Amniotic epithelial cell (primary cell): ENCODE results near the gene PNMA8C.
A peak's percentile ranks its signal among the peaks of the same experiment; 100 is the strongest.

Experiments
- DNase-seq: peaks from one replicate; pipeline ENCODE4 v3.0.0-alpha.2; 2010; ENCODE audit warnings: low read depth

PNMA8C gene

GRCh38 chr19:46428239-46429135 is at the start of gene PNMA8C:
Gene PNMA8C, minus strand, starts transcription at chr19:46428936. Its CDS starts 577 bp downstream, at chr19:46428359.
- peak; percentile 50 for DNase-seq

DNA sequence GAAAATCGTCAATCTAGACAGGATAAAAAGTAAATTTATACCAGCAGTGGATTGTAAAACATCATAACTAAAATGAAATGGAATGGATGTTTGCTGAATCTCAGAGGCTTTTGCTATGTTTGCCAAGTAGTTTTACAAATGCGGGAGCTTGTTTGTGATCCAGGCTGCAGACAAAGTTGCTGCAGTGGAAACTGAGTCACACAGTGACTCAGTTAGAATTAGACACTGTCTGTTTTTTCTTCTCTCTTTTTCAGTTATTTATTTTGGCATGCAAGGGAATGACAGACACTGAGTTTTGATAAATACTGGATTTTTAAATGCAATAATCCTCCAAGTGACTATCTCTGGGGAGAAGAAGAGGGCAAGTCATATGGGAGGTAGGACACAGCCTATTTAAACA is 47.2 kb upstream of the PNMA8C start:
- no peak for DNase-seq

DNA sequence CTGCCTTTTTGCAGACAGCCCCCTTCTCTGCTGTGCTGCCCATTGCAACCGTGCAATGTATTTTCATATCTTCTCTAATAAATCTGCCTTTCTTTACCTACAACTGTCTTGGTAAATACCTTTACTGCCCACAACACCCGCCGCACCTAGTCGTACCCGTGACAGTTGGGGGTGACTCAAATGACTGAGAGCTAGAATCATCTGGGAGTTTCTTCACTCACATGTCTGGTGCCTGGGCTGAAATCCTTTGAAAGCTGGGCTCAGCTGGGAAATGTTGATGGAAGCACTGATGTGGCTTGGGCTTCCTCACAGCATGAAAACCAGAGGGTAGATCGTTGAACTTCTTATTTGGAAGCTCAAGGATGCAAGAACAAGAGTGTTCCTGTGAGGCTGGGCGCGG is 45.5 kb upstream of the PNMA8C start:
- peak; percentile 33 for DNase-seq

DNA sequence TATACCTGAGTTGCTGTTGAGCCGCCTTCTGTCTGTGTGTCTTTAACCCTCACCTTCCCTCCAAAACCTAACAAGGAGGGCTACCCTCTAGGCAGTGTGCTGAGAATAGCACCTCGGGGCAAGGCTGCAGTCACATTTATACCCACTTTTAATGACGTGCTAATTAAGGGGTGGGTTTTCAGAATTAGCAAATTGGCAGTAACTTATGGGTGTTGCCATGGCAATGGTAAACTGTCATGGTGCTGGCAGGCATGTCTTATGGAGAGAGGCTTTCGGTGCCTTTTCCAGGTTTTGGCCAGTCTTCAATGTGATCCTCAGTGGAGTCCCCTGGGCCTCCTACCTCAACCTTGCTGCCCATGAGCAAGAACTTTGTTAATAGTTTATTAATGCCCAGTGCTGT is 43.9 kb upstream of the PNMA8C start:
- DNase-seq: no peak

DNA sequence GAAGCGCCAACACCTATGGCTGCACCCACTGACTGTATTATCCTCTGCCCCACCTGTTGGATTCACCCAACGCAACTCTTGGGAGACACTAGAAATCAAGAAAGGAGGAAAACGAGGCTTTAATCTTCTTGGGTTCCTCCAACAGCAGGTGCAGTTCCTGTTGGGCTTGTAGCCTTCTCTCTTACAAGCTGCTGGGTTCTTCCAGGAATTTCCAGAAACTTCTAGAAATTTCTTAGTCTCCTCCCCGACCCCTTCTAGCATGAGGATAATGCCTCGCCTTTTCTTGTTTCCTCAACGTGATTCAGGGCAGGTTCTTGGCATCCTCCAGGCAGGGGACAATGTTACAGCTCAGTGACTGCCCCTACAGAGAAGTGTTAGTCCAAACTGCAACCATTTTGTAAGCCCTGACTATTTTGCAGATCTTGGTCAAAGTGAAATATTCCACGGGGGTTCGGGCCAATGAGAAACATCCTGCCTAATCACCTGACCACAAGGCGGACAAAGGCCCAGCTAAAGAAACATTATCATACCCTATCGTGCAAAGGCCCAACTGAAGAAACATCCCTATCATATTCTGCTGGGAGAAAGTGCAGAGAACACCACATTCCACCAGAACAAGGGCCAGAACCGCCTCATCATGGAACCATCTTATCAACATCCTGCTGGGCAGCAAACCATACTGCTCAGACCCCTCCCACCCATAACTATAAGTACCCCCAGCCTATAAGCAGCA is 43.2 kb upstream of the PNMA8C start:
- no peak for DNase-seq

GRCh38 chr19:46471116-46471733 is 42.5 kb upstream of the PNMA8C start, which contains the start of gene PNMA8A:
Gene PNMA8A, minus strand, starts transcription at chr19:46471563. Its CDS starts 528 bp downstream, at chr19:46471035.
- peak; percentile 69 for DNase-seq

DNA sequence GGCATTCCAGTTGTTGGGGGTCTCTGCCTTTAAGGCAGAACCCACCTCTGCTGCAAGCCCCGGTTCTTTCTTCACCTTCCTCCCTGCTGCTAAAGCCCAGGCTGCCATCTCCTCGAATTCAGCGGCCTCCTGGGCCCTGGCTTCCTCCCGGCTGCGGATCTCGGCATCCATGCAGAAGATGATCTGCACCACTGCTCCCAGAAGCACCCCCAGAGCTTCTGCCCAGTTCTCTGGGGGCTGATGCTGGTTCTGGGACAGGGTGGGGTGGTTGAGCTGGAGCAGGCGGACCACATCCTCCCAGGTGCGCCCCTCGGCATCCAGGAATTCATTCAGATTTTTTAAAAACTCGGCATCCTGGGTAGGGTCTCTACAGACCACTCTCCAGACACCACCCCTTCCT is 41.6 kb upstream of the PNMA8C start:
- DNase-seq: no peak

GRCh38 chr19:46469541-46470185 is 40.9 kb upstream of the PNMA8C start:
- DNase-seq: no peak

GRCh38 chr19:46466536-46467196 is 37.9 kb upstream of the PNMA8C start:
- peak; percentile 72 for DNase-seq

DNA sequence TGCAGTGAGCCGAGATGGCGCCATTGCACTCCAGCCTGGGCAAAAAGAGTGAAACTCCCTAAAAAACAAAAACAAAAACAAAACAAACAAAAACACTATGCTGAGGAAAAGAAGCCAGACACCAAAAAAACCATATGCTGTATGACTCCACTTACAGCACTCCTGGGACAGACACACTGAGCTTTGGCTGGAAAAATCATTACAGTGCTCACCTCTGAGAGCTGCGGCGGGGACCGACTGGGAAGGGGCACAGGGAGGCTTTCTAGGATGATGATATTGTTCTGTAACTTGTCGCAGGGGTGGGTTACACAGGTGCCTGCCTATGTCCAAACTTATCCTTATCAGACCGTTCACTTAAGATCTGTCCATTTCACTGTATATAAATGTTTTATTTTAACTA is 34.8 kb upstream of the PNMA8C start:
- DNase-seq: no peak

- no peak for DNase-seq
These were observed 32.8 kb upstream of the PNMA8C start for GRCh38 chr19:46461537-46461936.

DNA sequence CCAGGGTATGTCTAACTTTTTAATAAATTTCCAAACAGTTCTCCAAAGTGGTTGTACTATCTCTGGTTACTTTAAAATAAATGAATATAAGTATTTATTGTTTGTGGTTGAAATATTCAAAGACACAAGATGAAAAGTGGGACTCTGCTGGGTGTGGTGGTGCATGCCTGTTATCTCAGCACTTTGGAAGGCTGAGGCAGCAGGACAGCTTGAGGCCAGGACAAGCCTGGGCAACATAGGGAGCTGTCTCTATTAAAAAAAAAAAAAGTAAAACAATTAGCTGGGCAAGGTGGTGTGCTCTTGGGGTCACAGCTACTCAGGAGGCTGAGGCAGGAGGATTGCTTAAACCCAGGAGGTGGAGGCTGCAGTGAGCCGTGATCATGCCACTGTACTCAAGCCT is 32.2 kb upstream of the PNMA8C start:
- DNase-seq: no peak

- no peak for DNase-seq
These were observed 31.3 kb upstream of the PNMA8C start for GRCh38 chr19:46460055-46460454.

- no peak for DNase-seq
These were observed 28.2 kb upstream of the PNMA8C start for GRCh38 chr19:46456930-46457329.

DNA sequence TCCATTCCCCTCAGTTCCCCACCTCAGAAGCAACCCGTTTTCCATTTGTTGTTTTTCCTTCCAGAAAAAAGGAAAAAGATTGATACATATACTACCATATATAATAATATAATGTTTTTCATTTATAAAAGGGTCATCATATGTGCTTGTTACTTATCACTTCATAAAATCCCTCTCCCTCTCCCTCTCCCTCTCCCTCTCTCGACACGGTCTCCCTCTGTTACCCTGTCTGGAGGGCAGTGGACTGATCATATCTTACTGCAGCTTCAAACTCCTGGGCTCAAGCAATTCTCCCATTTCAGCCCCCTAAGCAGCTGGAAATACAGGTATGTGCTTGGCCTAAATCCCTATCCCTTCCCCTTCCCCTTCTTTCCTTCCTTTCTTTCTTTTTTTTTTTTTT is 25.5 kb upstream of the PNMA8C start:
- no peak for DNase-seq

DNA sequence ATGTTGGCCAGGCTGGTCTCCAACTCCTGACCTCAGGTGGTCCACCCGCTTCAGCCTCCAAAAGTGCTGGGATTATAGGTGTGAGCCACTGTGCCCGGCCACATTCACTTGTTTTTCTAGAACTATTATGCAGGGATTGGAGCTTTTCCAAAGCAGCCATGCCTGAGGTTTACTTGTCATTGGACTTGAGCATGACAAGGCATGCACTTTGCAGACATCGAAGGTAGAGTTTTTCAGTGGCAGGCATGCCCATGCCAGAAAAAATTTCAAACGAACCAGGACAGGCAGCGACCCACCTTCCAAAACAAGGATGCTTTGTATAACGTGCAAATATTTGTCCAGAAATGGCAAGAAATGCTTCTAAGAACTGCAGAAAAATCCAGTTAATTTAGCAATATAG is 24.9 kb upstream of the PNMA8C start:
- DNase-seq: no peak

DNA sequence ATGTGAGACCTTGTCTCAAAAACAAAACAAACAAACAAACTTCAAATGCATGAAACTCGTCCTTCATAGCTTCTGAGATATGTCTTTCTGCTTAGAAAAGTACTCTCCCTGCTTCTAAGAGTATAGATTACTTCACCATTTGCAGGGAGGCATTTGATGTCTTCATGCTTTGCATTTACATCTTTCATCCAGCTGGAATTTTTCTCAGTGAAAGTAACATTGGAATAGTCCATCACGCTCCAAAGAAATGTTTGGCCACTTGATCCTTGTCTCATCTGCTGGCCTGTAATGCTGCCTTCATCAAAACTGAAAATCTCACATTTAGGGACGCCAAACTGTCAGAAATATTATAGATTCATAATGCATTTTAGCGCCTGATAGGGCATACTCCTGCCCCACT is 23.4 kb upstream of the PNMA8C start:
- DNase-seq: no peak

DNA sequence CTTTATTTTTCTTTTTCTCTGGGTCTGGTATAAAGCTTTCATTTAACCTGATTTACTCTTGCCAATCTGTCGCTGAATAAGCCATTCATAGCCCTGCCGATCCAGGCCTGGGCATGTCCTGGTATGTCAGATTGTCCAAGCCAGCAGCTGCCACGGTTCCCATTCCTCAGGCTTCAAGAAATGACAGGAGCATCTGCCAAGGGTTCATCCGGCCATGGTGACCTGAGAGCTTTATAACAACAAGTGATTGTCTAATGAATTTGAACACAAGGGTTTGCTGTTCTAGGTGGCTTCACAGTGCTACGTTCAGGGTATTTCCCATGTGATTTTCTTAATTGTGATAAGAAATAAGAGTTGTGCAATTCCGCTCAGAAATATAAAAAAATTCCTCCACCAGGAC is 22.6 kb upstream of the PNMA8C start:
- DNase-seq: no peak

DNA sequence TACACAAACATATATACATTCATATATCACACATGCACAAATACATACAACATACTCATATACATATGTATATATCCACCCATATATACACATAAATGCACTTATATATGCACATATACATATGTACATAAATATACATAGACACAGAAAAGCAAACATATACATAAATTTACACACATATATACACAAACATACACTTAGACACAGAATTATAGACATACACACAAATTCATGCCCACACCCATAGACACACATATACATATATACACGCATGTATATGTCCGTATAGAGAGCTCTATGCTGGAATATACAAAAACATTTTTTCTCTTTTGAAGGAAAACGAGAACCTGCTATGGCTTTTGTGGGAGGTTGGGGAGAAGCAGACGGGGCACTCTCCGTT is 22.0 kb upstream of the PNMA8C start:
- DNase-seq: no peak

- DNase-seq: no peak
These were observed 20.5 kb upstream of the PNMA8C start for GRCh38 chr19:46449228-46449627.

DNA sequence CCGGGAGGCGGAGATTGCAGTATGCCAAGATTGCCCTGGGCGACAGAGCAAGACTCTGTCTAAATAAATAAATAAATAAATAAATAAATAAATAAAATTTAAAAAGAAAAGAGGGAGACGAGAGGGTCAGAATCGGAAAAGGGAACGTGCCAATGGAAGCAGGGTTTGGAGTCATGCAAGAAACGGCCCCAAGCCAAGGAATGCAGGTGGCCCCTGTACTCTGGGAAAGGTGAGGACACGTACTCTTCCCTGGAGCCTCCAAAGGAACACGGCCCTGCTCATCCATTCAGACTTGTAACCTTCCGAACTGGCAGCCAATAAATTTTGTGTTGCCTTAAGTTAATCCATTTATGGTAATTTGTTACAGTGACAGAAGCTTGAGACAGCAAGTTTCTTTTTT is 19.9 kb upstream of the PNMA8C start:
- DNase-seq: no peak

- no peak for DNase-seq
These were observed 19.1 kb upstream of the PNMA8C start for GRCh38 chr19:46447824-46448223.
